ENCODE results near the gene RAC3.
A peak's percentile ranks its signal among the peaks of the same experiment; 100 is the strongest.

RAC3 gene

GRCh38 chr17:81995463-81996231, 35.8 kb upstream of the RAC3 start:
- Mint-ChIP-seq H3K4me1 (peaks cover 3% of the 10 kb centered on the region), H3K4me3 (no peak overlapping the region), H3K36me3 (peaks cover 7% of the 10 kb centered on the region), H3K27ac (no peak overlapping the region), H3K9me3 (no peaks in the 10 kb centered on the region)
- no peak for DNase-seq (ENCODE audit: low spot score in 2 of 2)
- no peak for ATAC-seq

DNA sequence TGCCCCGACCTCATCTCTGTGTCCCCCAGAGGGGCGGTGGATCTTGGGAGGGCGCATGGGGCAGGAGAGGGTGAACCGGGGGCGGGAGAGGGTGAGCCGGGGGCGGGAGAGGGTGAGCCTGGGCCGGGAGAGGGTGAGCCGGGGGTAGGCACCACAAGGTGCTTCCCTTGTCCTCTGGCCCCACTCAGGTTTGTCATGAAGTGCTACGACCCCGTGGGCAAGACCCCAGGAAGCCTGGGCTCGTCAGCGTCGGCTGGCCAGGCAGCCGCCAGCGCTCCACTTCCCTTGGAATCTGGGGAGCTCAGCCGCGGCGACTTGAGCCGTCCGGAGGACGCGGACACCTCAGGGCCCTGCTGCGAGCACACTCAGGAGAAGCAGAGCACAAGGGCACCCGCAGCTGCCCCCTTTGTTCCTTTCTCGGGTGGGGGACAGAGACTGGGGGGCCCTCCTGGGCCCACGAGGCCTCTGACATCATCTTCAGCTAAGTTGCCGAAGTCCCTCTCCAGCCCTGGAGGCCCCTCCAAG, 35.2 kb upstream of the RAC3 start:
- DNase-seq (ENCODE audit: low spot score in 2 of 2) (no peak), ATAC-seq (no peak)
- Mint-ChIP-seq H3K27ac (no peak overlapping the region), H3K36me3 (peaks cover 7% of the 10 kb centered on the region), H3K9me3 (no peaks in the 10 kb centered on the region), H3K4me1 (no peaks in the 10 kb centered on the region), H3K4me3 (no peak overlapping the region)

DNA sequence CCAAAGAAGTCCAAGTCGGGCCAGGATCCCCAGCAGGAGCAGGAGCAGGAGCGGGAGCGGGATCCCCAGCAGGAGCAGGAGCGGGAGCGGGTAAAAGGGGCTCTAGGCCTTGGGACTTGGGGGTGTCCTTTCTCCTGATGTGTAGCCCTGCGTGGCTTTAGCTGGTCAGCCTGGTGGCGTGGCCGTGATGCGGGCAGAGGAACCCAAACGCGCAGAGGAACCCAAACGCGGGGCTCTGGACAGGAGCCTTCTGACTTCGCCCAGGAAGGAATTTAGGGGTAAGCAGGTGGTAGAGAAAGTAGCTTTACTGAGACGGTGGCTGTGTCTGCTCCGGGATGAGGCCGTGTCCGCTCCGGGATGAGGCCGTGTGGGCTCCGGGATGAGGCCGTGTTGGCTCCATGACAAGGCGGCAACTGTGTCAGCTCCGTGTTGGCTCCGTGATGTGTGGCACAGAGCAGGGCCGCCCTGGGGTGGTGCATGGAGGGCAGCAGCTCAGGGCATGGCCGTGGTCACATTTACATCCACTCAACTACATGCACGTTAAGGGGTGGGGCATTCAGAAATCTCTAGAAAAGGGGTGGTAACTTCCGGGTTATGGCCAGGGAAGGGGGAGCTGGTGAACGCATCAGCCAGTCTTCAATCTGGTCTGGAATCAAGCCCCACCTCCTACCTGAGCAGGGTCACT, 34.6 kb upstream of the RAC3 start:
- DNase-seq (ENCODE audit: low spot score in 2 of 2) (no peak), ATAC-seq (no peak)
- Mint-ChIP-seq H3K4me1 (no peaks in the 10 kb centered on the region), H3K4me3 (no peak overlapping the region), H3K27ac (no peak overlapping the region), H3K9me3 (no peaks in the 10 kb centered on the region), H3K36me3 (peaks cover 7% of the 10 kb centered on the region)

DNA sequence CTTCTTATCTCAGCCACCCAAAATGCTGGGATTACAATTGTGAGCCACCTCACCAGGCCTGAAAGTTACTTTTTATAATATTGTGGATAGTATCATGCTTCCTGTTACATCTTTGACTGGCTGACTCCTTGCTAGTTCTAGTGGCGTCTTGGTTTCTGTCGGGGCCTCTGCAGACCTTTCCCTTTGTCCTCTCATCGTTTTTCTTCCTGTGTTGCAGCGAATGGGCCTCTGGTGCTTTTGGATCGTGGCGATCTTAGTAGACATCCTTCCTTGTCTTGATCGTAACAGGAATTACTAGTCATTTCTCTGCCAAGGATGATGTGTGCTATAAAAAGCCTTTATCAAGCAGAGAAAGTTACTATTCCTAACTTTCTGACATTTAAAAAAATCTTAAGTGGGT, 33.3 kb upstream of the RAC3 start:
- DNase-seq (ENCODE audit: low spot score in 2 of 2) (no peak), ATAC-seq (no peak)
- Mint-ChIP-seq H3K36me3 (peaks cover 7% of the 10 kb centered on the region), H3K27ac (no peak overlapping the region), H3K4me3 (no peak overlapping the region), H3K4me1 (no peaks in the 10 kb centered on the region), H3K9me3 (no peaks in the 10 kb centered on the region)

- no peaks in the 10 kb centered on the region for H3K9me3 Mint-ChIP-seq
- no peak overlapping the region for H3K4me3 Mint-ChIP-seq
- no peak overlapping the region for H3K27ac Mint-ChIP-seq
- no peaks in the 10 kb centered on the region for H3K4me1 Mint-ChIP-seq
- H3K36me3 Mint-ChIP-seq, result peaks cover 7% of the 10 kb centered on the region
- ATAC-seq (no peak), DNase-seq (ENCODE audit: low spot score in 2 of 2) (no peak)
Measured at GRCh38 chr17:81998691-81999438, 32.6 kb upstream of the RAC3 start.

DNA sequence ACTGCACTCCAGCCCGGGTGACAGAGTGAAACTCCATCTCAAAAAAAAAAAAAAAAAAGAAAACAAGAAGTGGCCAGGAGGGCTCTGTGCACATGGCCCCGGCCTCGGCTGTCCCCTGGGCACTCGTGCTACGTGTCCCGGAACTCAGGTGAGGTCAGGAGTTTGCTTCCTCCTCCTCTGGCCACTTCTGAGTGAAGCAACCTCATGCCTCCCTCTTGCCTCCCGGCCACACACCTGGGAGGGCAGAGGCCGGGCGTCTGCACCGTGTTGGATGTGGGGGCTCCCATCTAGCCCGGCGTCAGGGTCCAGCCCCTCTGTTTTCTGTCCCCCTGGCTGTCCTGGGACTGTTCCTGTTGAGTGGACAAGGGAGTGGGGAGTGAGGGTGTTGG, 31.9 kb upstream of the RAC3 start:
- Mint-ChIP-seq H3K27ac (no peak overlapping the region), H3K4me3 (no peak overlapping the region), H3K36me3 (peaks cover 7% of the 10 kb centered on the region), H3K4me1 (no peaks in the 10 kb centered on the region), H3K9me3 (no peaks in the 10 kb centered on the region)
- ATAC-seq (no peak), DNase-seq (ENCODE audit: low spot score in 2 of 2) (no peak)

DNA sequence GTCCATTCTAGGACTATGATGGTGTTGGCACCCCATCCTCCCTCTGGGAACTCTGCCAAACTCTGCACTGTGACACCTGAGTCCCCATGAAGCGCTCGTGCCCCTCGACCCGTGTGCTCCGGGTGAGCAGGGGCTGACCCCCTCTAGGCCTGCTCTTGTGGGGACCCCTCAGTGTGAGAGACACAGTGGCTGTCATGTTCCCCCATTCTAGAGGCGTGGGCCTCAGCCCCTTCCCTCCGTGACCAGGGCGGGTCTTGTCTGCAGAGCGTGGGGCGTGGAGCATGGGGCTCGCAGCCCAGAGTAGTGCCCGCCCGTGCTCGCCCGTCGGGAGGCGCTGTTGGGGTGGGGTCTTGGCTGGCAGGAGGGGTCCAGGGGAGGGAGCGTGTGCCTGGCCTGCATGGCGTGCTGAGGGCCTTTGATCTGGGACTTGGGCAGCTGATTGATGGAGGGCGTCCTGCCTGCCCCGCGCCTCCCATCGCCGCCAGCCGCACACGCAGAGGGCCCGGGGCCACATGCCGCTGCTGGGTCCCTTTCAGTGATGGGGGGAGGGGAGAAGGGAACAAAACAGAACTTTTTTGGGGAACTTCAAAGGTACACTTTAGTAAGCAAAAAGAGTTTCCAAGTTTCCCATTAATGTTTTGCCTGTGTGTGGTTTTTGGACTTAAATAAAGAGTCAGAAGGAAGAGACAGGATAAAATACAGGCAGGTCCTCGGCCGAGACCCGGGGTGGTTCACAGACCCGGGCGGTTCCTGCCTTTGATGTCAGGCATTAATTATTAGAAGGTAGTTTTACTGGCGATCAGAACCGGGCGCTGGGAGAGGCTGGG, 31.3 kb upstream of the RAC3 start:
- no peaks in the 10 kb centered on the region for H3K4me1 Mint-ChIP-seq

GRCh38 chr17:82000803-82001570, 30.5 kb upstream of the RAC3 start:
- Mint-ChIP-seq H3K4me3 (no peak overlapping the region), H3K36me3 (peaks cover 2% of the 10 kb centered on the region), H3K9me3 (no peaks in the 10 kb centered on the region), H3K27ac (no peak overlapping the region), H3K4me1 (no peaks in the 10 kb centered on the region)
- no peak for ATAC-seq
- no peak for DNase-seq (ENCODE audit: low spot score in 2 of 2)

More for the DNA sequence above, 31.3 kb upstream of the RAC3 start:
- Mint-ChIP-seq H3K4me3 (no peak overlapping the region), H3K9me3 (no peaks in the 10 kb centered on the region), H3K27ac (no peak overlapping the region), H3K36me3 (peaks cover 7% of the 10 kb centered on the region)
- ATAC-seq, result no peak
- DNase-seq (ENCODE audit: low spot score in 2 of 2), result no peak

DNA sequence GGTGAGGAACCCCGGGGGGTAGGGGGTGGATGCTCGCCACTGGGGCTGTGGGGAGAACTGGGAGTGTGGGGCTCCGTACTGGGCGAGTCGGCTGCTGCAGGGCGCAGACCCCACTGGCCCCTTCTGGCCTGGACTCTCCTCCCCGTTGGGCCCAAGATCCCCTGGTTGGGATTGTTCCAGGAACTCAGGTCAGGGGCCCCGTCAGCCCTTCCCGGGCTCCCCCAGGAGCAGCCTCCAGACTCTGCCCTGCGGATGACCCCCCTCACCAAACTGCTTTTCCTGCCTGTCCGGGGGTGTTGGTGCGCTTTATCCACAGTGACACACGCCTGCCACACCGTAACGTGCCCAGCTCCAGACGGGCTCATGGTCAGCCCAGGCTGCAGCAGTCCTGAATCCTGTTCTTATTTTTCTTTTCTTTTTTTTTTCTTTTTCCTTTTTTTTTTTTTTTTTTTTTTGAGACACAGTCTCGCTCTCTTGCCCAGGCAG, 29.9 kb upstream of the RAC3 start:
- H3K27ac Mint-ChIP-seq, result no peak overlapping the region

DNA sequence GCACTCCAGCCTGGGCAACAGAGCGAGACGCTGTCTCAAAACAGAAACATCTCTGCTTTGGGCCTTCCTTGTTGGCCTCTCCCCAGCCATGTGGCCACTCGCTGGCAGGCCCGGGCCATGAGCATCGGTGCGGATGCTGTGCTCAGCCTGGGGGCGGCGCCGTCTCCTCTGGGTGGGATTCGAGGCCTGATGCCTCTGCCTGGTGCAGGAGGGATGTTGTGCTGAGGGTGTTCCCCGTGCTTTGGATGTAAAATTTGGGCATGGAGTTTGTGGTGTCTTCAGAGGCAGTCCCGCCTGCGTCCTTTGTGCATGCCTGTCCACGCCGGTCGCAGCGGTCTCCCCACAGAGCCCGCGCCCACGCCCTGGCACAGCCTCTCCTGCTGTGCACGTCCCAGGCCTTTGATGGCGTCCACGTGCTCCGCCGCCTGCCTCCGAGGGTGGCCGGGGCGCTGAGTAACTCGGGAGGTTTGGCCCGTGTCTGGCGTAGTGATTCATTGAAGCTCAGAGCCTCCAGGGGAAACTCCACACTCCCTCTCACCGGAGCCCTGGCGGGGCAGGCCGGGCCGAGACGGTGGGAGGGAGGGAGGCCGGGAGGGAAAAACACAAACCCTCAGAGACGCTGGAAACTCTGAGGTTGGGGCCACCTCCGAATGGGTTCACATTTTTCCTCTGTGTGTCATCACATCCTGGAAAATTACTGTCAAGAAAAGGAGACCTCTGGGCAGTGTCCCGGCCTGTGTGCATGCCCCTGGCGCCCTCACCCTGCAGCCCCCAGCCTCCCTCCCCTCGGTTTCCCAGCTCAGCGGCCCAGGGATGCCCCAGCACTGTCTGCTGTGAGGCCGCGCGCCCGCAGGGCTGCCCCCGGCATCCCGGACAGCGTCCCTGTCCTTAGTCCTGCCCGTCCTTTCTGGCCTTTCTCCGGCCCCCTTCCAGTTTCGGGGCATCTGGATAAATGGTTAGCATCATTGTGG, 27.8 kb upstream of the RAC3 start:
- H3K27ac Mint-ChIP-seq, result no peak overlapping the region
- H3K9me3 Mint-ChIP-seq, result no peaks in the 10 kb centered on the region
- no peak overlapping the region for H3K4me3 Mint-ChIP-seq
- ATAC-seq, result peak; percentile 79
- no peaks in the 10 kb centered on the region for H3K36me3 Mint-ChIP-seq
- H3K4me1 Mint-ChIP-seq, result no peaks in the 10 kb centered on the region
- DNase-seq (ENCODE audit: low spot score in 2 of 2), result no peak

More for the DNA sequence above, 29.9 kb upstream of the RAC3 start:
- DNase-seq (ENCODE audit: low spot score in 2 of 2) (no peak), ATAC-seq (no peak)
- Mint-ChIP-seq H3K4me1 (no peaks in the 10 kb centered on the region), H3K4me3 (no peak overlapping the region), H3K9me3 (no peaks in the 10 kb centered on the region), H3K36me3 (no peaks in the 10 kb centered on the region)

- no peak overlapping the region for H3K4me3 Mint-ChIP-seq
Measured at GRCh38 chr17:82004517-82005455, 26.7 kb upstream of the RAC3 start.

GRCh38 chr17:82005701-82006348, 25.7 kb upstream of the RAC3 start:
- no peaks in the 10 kb centered on the region for H3K36me3 Mint-ChIP-seq
- no peak overlapping the region for H3K4me3 Mint-ChIP-seq
- H3K4me1 Mint-ChIP-seq, result no peaks in the 10 kb centered on the region
- H3K27ac Mint-ChIP-seq, result no peak overlapping the region
- no peak for DNase-seq (ENCODE audit: low spot score in 2 of 2)
- no peaks in the 10 kb centered on the region for H3K9me3 Mint-ChIP-seq
- ATAC-seq, result no peak

More at GRCh38 chr17:82004517-82005455, 26.7 kb upstream of the RAC3 start:
- no peaks in the 10 kb centered on the region for H3K4me1 Mint-ChIP-seq
- H3K27ac Mint-ChIP-seq, result no peak overlapping the region
- ATAC-seq (no peak), DNase-seq (ENCODE audit: low spot score in 2 of 2) (no peak)
- H3K9me3 Mint-ChIP-seq, result no peaks in the 10 kb centered on the region
- no peaks in the 10 kb centered on the region for H3K36me3 Mint-ChIP-seq

Measured in stimulated activated effector memory CD8-positive, alpha-beta T cell treated with anti-CD3 and anti-CD28 coated beads, Interleukin-12 subunit alpha, Interleukin-12 subunit beta, amount 100 ng/mL, for 72 hours (primary cell).